Measurements from ENCODE around the gene HMG20B. TPM values are rescaled to one million over a fixed set of nuclear protein-coding genes. Genes with fewer than 3 reads are reported as not detected.

The HMG20B gene
- total and polyA plus RNA-seq, 2 of the 8 experiments (the other 6 are each of a cell fraction or from before 2014, with no cell fraction given), result 42.9 to 74.2 TPM

Small RNAs within 50 kb of the gene (small RNA-seq; reads per million reads assigned to genes)
- not detected for gene AC005786.1 (ENCODE audit: insufficient read depth)

Other genes starting within 250 kb of the HMG20B start
- gene NFIC, start 206.4 kb upstream of the HMG20B start, total RNA-seq (2021; fragmentation: NEBNext Ultra II Directional; extraction: Animal tissue kit (Norgen Biotek cat#: 25700)), result 2.6 and 3.2 TPM in 2 replicates
- gene NFIC, start 206.4 kb upstream of the HMG20B start, polyA plus RNA-seq (2011; rRNA removed), result 0.56 and 0.82 TPM in 2 replicates
- gene SMIM24, start 92.4 kb upstream of the HMG20B start, total RNA-seq (2021; fragmentation: NEBNext Ultra II Directional; extraction: Animal tissue kit (Norgen Biotek cat#: 25700)), result 3.3 and 3.8 TPM in 2 replicates
- 4.5 and 7.4 TPM in 2 replicates for gene SMIM24, start 92.4 kb upstream of the HMG20B start, polyA plus RNA-seq (2011; rRNA removed)
- gene SMIM44, start 89.5 kb upstream of the HMG20B start, total RNA-seq (2021; fragmentation: NEBNext Ultra II Directional; extraction: Animal tissue kit (Norgen Biotek cat#: 25700)), result not detected in 2 replicates
- gene SMIM44, start 89.5 kb upstream of the HMG20B start, polyA plus RNA-seq (2011; rRNA removed), result not detected in 2 replicates
- 17.7 and 19.1 TPM in 2 replicates for gene DOHH, start 72.3 kb upstream of the HMG20B start, total RNA-seq (2021; fragmentation: NEBNext Ultra II Directional; extraction: Animal tissue kit (Norgen Biotek cat#: 25700))
- gene DOHH, start 72.3 kb upstream of the HMG20B start, polyA plus RNA-seq (2011; rRNA removed), result 7.3 and 12.7 TPM in 2 replicates
- gene FZR1, start 66.6 kb upstream of the HMG20B start, total RNA-seq (2021; fragmentation: NEBNext Ultra II Directional; extraction: Animal tissue kit (Norgen Biotek cat#: 25700)), result 35.5 and 36.9 TPM in 2 replicates
- 21.6 and 35.0 TPM in 2 replicates for gene FZR1, start 66.6 kb upstream of the HMG20B start, polyA plus RNA-seq (2011; rRNA removed)
- 1.0 and 1.1 TPM in 2 replicates for gene TEKTIP1, start 33.8 kb upstream of the HMG20B start, total RNA-seq (2021; fragmentation: NEBNext Ultra II Directional; extraction: Animal tissue kit (Norgen Biotek cat#: 25700))
- gene TEKTIP1, start 33.8 kb upstream of the HMG20B start, polyA plus RNA-seq (2011; rRNA removed), result 0.49 TPM in 1 of 2 replicates, not detected in the other
- 59.6 and 62.5 TPM in 2 replicates for gene MFSD12, start 15.4 kb upstream of the HMG20B start, total RNA-seq (2021; fragmentation: NEBNext Ultra II Directional; extraction: Animal tissue kit (Norgen Biotek cat#: 25700))
- gene MFSD12, start 15.4 kb upstream of the HMG20B start, polyA plus RNA-seq (2011; rRNA removed), result 71.3 and 110 TPM in 2 replicates
- 0.96 and 1.2 TPM in 2 replicates for gene GIPC3, start 12.5 kb downstream of the HMG20B start, total RNA-seq (2021; fragmentation: NEBNext Ultra II Directional; extraction: Animal tissue kit (Norgen Biotek cat#: 25700))
- gene GIPC3, start 12.5 kb downstream of the HMG20B start, polyA plus RNA-seq (2011; rRNA removed), result 1.0 and 1.3 TPM in 2 replicates
- gene TBXA2R, start 33.9 kb downstream of the HMG20B start, total RNA-seq (2021; fragmentation: NEBNext Ultra II Directional; extraction: Animal tissue kit (Norgen Biotek cat#: 25700)), result 0.50 and 0.75 TPM in 2 replicates
- gene TBXA2R, start 33.9 kb downstream of the HMG20B start, polyA plus RNA-seq (2011; rRNA removed), result 0.39 and 0.80 TPM in 2 replicates
- 29.9 and 36.2 TPM in 2 replicates for gene CACTIN, start 53.8 kb downstream of the HMG20B start, total RNA-seq (2021; fragmentation: NEBNext Ultra II Directional; extraction: Animal tissue kit (Norgen Biotek cat#: 25700))
- 25.8 and 44.1 TPM in 2 replicates for gene CACTIN, start 53.8 kb downstream of the HMG20B start, polyA plus RNA-seq (2011; rRNA removed)
- gene PIP5K1C, start 127.5 kb downstream of the HMG20B start, total RNA-seq (2021; fragmentation: NEBNext Ultra II Directional; extraction: Animal tissue kit (Norgen Biotek cat#: 25700)), result 31.3 and 32.9 TPM in 2 replicates
- 10.6 and 20.4 TPM in 2 replicates for gene PIP5K1C, start 127.5 kb downstream of the HMG20B start, polyA plus RNA-seq (2011; rRNA removed)
- gene TJP3, start 135.4 kb downstream of the HMG20B start, total RNA-seq (2021; fragmentation: NEBNext Ultra II Directional; extraction: Animal tissue kit (Norgen Biotek cat#: 25700)), result 24.6 and 26.1 TPM in 2 replicates
- gene TJP3, start 135.4 kb downstream of the HMG20B start, polyA plus RNA-seq (2011; rRNA removed), result 17.1 and 30.2 TPM in 2 replicates
- gene APBA3, start 188.7 kb downstream of the HMG20B start, total RNA-seq (2021; fragmentation: NEBNext Ultra II Directional; extraction: Animal tissue kit (Norgen Biotek cat#: 25700)), result 21.4 and 23.4 TPM in 2 replicates
- 36.9 and 48.4 TPM in 2 replicates for gene APBA3, start 188.7 kb downstream of the HMG20B start, polyA plus RNA-seq (2011; rRNA removed)
- gene MRPL54, start 189.7 kb downstream of the HMG20B start, total RNA-seq (2021; fragmentation: NEBNext Ultra II Directional; extraction: Animal tissue kit (Norgen Biotek cat#: 25700)), result 72.8 and 80.3 TPM in 2 replicates
- gene MRPL54, start 189.7 kb downstream of the HMG20B start, polyA plus RNA-seq (2011; rRNA removed), result 63.8 and 83.6 TPM in 2 replicates
- gene RAX2, start 199.3 kb downstream of the HMG20B start, total RNA-seq (2021; fragmentation: NEBNext Ultra II Directional; extraction: Animal tissue kit (Norgen Biotek cat#: 25700)), result not detected in 2 replicates
- 0.08 and 0.19 TPM in 2 replicates for gene RAX2, start 199.3 kb downstream of the HMG20B start, polyA plus RNA-seq (2011; rRNA removed)
- 21.4 and 21.5 TPM in 2 replicates for gene MATK, start 213.4 kb downstream of the HMG20B start, total RNA-seq (2021; fragmentation: NEBNext Ultra II Directional; extraction: Animal tissue kit (Norgen Biotek cat#: 25700))
- gene MATK, start 213.4 kb downstream of the HMG20B start, polyA plus RNA-seq (2011; rRNA removed), result 20.5 and 37.8 TPM in 2 replicates